ENCODE measurements around the gene KRTAP10-10.

GRCh38 chr21:44654576-44655175 is 17.5 kb downstream of the KRTAP10-10 start, which contains the start of gene KRTAP12-4:
- no peak for TF ChIP-seq TAF1 (conservative IDR thresholded peaks at IDR 0.05)
- TF ChIP-seq MAX (IDR thresholded peaks at IDR 0.05) = no peak
- TF ChIP-seq SP1 (IDR thresholded peaks at IDR 0.05) = no peak
- TF ChIP-seq FOXA1 (IDR thresholded peaks at IDR 0.05) = no peak
- no peak for TF ChIP-seq CTCF (IDR thresholded peaks at IDR 0.05; ENCODE audit: low read depth, low read length, missing input control)
- no peak for TF ChIP-seq RXRA (IDR thresholded peaks at IDR 0.05)
- no peak for TF ChIP-seq REST (IDR thresholded peaks at IDR 0.05)

Data from liver (tissue), 3 donors.